ENCODE measurements around the gene BSG. TPM values are rescaled to one million over a fixed set of nuclear protein-coding genes. Genes with fewer than 3 reads are reported as not detected.
A peak's percentile ranks its signal among the peaks of the same experiment; 100 is the strongest.

Gene BSG
- total RNA-seq, 6 donors from 2014 or later: 222 to 429 (median 387) TPM

- no peaks in the 10 kb centered on the region for H3K27me3 ChIP-seq
- H3K4me1 ChIP-seq: peaks cover 4 to 7% (median 6%) of the 10 kb centered on the region in 4 donors
- DNase-seq: no peak
- no peaks in the 10 kb centered on the region for H3K36me3 ChIP-seq
- no peaks in the 10 kb centered on the region for H3K9me3 ChIP-seq
- no peak for TF ChIP-seq EP300 (IDR thresholded peaks at IDR 0.05)
- no peak for TF ChIP-seq POLR2AphosphoS5 (IDR thresholded peaks at IDR 0.05)
- no peak for TF ChIP-seq POLR2A (IDR thresholded peaks at IDR 0.05)
- TF ChIP-seq CTCF (IDR thresholded peaks at IDR 0.05): no peak
- ATAC-seq (ENCODE audit: low FRiP score in 2 of 2): no peak
- no peak overlapping the region for H3K4me3 ChIP-seq
- H3K27ac ChIP-seq: no peak overlapping the region
- WGBS, 2 donors: 56 to 59% methylated on average over 13 of the region's 13 CpGs
Observed at GRCh38 chr19:525857-526419, 46.5 kb upstream of the BSG start.

GRCh38 chr19:530134-531008 is 42.0 kb upstream of the BSG start:
- peak in 1 of 2 donors; percentile 74 for DNase-seq

GRCh38 chr19:531009-531752 is 41.2 kb upstream of the BSG start:
- peak overlapping the region; percentile 73 to 100 (median 99) for H3K4me3 ChIP-seq
- TF ChIP-seq EP300 (IDR thresholded peaks at IDR 0.05) (no peak), POLR2A (IDR thresholded peaks at IDR 0.05) (peak in 3 of 4 donors; percentile 30 to 85 (median 34)), CTCF (IDR thresholded peaks at IDR 0.05) (peak in 4 of 6 experiments; percentile 32 to 73 (median 53)), POLR2AphosphoS5 (IDR thresholded peaks at IDR 0.05) (peak in 1 of 2 donors; percentile 66)
- peaks cover 0 to 16% (median 6%) of the 10 kb centered on the region in 4 donors for H3K36me3 ChIP-seq
- H3K4me1 ChIP-seq: peaks cover 25 to 40% (median 32%) of the 10 kb centered on the region in 4 donors
- DNase-seq (peak; percentile 74 to 98), ATAC-seq (ENCODE audit: low FRiP score in 2 of 2) (peak; percentile 71 to 91)
- 0% methylated on average over 4 to 20 of the region's 103 CpGs for WGBS, 2 donors
- H3K27me3 ChIP-seq: no peaks in the 10 kb centered on the region
- no peaks in the 10 kb centered on the region for H3K9me3 ChIP-seq
- peak overlapping the region; percentile 84 to 98 (median 92) for H3K27ac ChIP-seq

More at GRCh38 chr19:530134-531008, 42.0 kb upstream of the BSG start:
- no peak for ATAC-seq (ENCODE audit: low FRiP score in 2 of 2)
- Histone ChIP-seq H3K27me3 (no peaks in the 10 kb centered on the region), H3K27ac (peak overlapping the region; percentile 84 to 98 (median 92)), H3K9me3 (no peaks in the 10 kb centered on the region), H3K4me3 (peak overlapping the region; percentile 73 to 100 (median 99)), H3K4me1 (peaks cover 22 to 36% (median 29%) of the 10 kb centered on the region in 4 donors), H3K36me3 (peaks cover 0 to 8% (median 1%) of the 10 kb centered on the region in 4 donors)
- WGBS, 2 donors: 58 to 71% methylated on average over 23 to 37 of the region's 38 CpGs
- TF ChIP-seq EP300 (IDR thresholded peaks at IDR 0.05): no peak
- TF ChIP-seq POLR2AphosphoS5 (IDR thresholded peaks at IDR 0.05): no peak
- no peak for TF ChIP-seq POLR2A (IDR thresholded peaks at IDR 0.05)
- TF ChIP-seq CTCF (IDR thresholded peaks at IDR 0.05): no peak

GRCh38 chr19:531753-532560 is 40.4 kb upstream of the BSG start, which contains the start of gene CDC34:
CDC34 (plus strand) TSS chr19:531760; CDS start chr19:531932, 172 bp downstream.
- TF ChIP-seq CTCF (IDR thresholded peaks at IDR 0.05) (no peak), POLR2AphosphoS5 (IDR thresholded peaks at IDR 0.05) (peak in 1 of 2 donors; percentile 42)
- H3K27me3 ChIP-seq: no peaks in the 10 kb centered on the region
- peak within 1 kb of the TSS; percentile 87 to 98 (median 92) for H3K27ac ChIP-seq
- WGBS, 2 donors: 0 to 1% methylated on average over 2 to 24 of the region's 84 CpGs
- H3K36me3 ChIP-seq: peaks cover 6 to 24% (median 14%) of the 10 kb centered on the region in 4 donors
- peaks cover 25 to 46% (median 32%) of the 10 kb centered on the region in 4 donors for H3K4me1 ChIP-seq
- DNase-seq (no peak), ATAC-seq (ENCODE audit: low FRiP score in 2 of 2) (peak; percentile 15 to 20)
- H3K4me3 ChIP-seq: peak within 1 kb of the TSS; percentile 73 to 100 (median 100)
- H3K9me3 ChIP-seq: no peaks in the 10 kb centered on the region
